Measurements from ENCODE around the gene PRKCA.
"Not testable (repeated sequence)": the region's sequence is repeated elsewhere in the genome, so short reads cannot be mapped to it uniquely, and the experiment has no call there.

The PRKCA gene

GRCh38 chr17:66351033-66351432 lies 48.6 kb downstream of the PRKCA start:
- no peaks in the 10 kb centered on the region for H3K27me3 Mint-ChIP-seq
- H3K4me3 Mint-ChIP-seq: peak overlapping the region; percentile 26
- peak overlapping the region; percentile 62 for H3K27ac Mint-ChIP-seq
- peaks cover 80% of the 10 kb centered on the region for H3K4me1 Mint-ChIP-seq
- no peaks in the 10 kb centered on the region for H3K9me3 Mint-ChIP-seq
- peaks cover 6% of the 10 kb centered on the region for H3K36me3 Mint-ChIP-seq

- peaks cover 82% of the 10 kb centered on the region for H3K4me1 Mint-ChIP-seq
- no peaks in the 10 kb centered on the region for H3K9me3 Mint-ChIP-seq
- H3K27me3 Mint-ChIP-seq: no peaks in the 10 kb centered on the region
- peaks cover 6% of the 10 kb centered on the region for H3K36me3 Mint-ChIP-seq
- peak overlapping the region; percentile 35 for H3K27ac Mint-ChIP-seq
- H3K4me3 Mint-ChIP-seq: no peak overlapping the region
Measured at GRCh38 chr17:66351701-66352100, 49.3 kb downstream of the PRKCA start.

- H3K9me3 Mint-ChIP-seq: no peaks in the 10 kb centered on the region
- H3K27ac Mint-ChIP-seq: no peak overlapping the region
- peaks cover 87% of the 10 kb centered on the region for H3K4me1 Mint-ChIP-seq
- H3K4me3 Mint-ChIP-seq: peak overlapping the region; percentile 11
- peaks cover 8% of the 10 kb centered on the region for H3K36me3 Mint-ChIP-seq
- H3K27me3 Mint-ChIP-seq: no peaks in the 10 kb centered on the region
Measured at GRCh38 chr17:66353937-66354401, 51.6 kb downstream of the PRKCA start.

- Mint-ChIP-seq H3K4me1 (peaks cover 85% of the 10 kb centered on the region), H3K27ac (peak overlapping the region; percentile 60), H3K4me3 (no peak overlapping the region), H3K36me3 (peaks cover 8% of the 10 kb centered on the region), H3K9me3 (no peaks in the 10 kb centered on the region), H3K27me3 (no peaks in the 10 kb centered on the region)
Measured at GRCh38 chr17:66354472-66354871, 52.1 kb downstream of the PRKCA start.

GRCh38 chr17:66354981-66355380 lies 52.6 kb downstream of the PRKCA start:
- H3K27ac Mint-ChIP-seq: no peak overlapping the region
- H3K27me3 Mint-ChIP-seq: no peaks in the 10 kb centered on the region
- H3K36me3 Mint-ChIP-seq: peaks cover 8% of the 10 kb centered on the region
- peaks cover 85% of the 10 kb centered on the region for H3K4me1 Mint-ChIP-seq
- no peak overlapping the region for H3K4me3 Mint-ChIP-seq
- H3K9me3 Mint-ChIP-seq: no peaks in the 10 kb centered on the region

- H3K27ac Mint-ChIP-seq: no peak overlapping the region
- H3K4me1 Mint-ChIP-seq: peaks cover 87% of the 10 kb centered on the region
- no peak overlapping the region for H3K4me3 Mint-ChIP-seq
- no peaks in the 10 kb centered on the region for H3K9me3 Mint-ChIP-seq
- no peaks in the 10 kb centered on the region for H3K27me3 Mint-ChIP-seq
- H3K36me3 Mint-ChIP-seq: peaks cover 11% of the 10 kb centered on the region
Measured at GRCh38 chr17:66355510-66355909, 53.1 kb downstream of the PRKCA start.

GRCh38 chr17:66357037-66357436 lies 54.6 kb downstream of the PRKCA start:
- H3K27me3 Mint-ChIP-seq: no peaks in the 10 kb centered on the region
- H3K36me3 Mint-ChIP-seq: peaks cover 16% of the 10 kb centered on the region
- H3K4me3 Mint-ChIP-seq: no peak overlapping the region
- no peak overlapping the region for H3K27ac Mint-ChIP-seq
- H3K4me1 Mint-ChIP-seq: peaks cover 87% of the 10 kb centered on the region
- no peaks in the 10 kb centered on the region for H3K9me3 Mint-ChIP-seq

- Mint-ChIP-seq H3K9me3 (no peaks in the 10 kb centered on the region), H3K36me3 (peaks cover 12% of the 10 kb centered on the region), H3K27me3 (no peaks in the 10 kb centered on the region), H3K4me1 (peaks cover 87% of the 10 kb centered on the region), H3K27ac (no peak overlapping the region), H3K4me3 (no peak overlapping the region)
Measured at GRCh38 chr17:66359351-66359750, 56.9 kb downstream of the PRKCA start.

GRCh38 chr17:66360961-66361565 lies 58.6 kb downstream of the PRKCA start:
- Mint-ChIP-seq H3K36me3 (peaks cover 11% of the 10 kb centered on the region), H3K4me3 (peak overlapping the region; percentile 3), H3K27ac (peak overlapping the region; percentile 66), H3K4me1 (peaks cover 92% of the 10 kb centered on the region)
- H3K27me3 Mint-ChIP-seq, H3K9me3 Mint-ChIP-seq: not testable (repeated sequence)

GRCh38 chr17:66364508-66364907 lies 62.1 kb downstream of the PRKCA start:
- Mint-ChIP-seq H3K27me3 (no peaks in the 10 kb centered on the region), H3K27ac (peak overlapping the region; percentile 83), H3K4me3 (peak overlapping the region; percentile 56), H3K9me3 (no peaks in the 10 kb centered on the region), H3K36me3 (peaks cover 10% of the 10 kb centered on the region), H3K4me1 (peaks cover 89% of the 10 kb centered on the region)

- Mint-ChIP-seq H3K27ac (peak overlapping the region; percentile 83), H3K36me3 (peaks cover 12% of the 10 kb centered on the region), H3K9me3 (no peaks in the 10 kb centered on the region), H3K4me3 (peak overlapping the region; percentile 56), H3K27me3 (no peaks in the 10 kb centered on the region), H3K4me1 (peaks cover 89% of the 10 kb centered on the region)
Measured at GRCh38 chr17:66364990-66365490, 62.6 kb downstream of the PRKCA start.

GRCh38 chr17:66365903-66366302 lies 63.5 kb downstream of the PRKCA start:
- Mint-ChIP-seq H3K36me3 (peaks cover 5% of the 10 kb centered on the region), H3K9me3 (no peaks in the 10 kb centered on the region), H3K27ac (no peak overlapping the region), H3K4me1 (peaks cover 86% of the 10 kb centered on the region), H3K4me3 (no peak overlapping the region), H3K27me3 (no peaks in the 10 kb centered on the region)

GRCh38 chr17:66367107-66367506 lies 64.7 kb downstream of the PRKCA start:
- Mint-ChIP-seq H3K36me3 (peaks cover 4% of the 10 kb centered on the region), H3K27ac (peak overlapping the region; percentile 31), H3K4me1 (peaks cover 86% of the 10 kb centered on the region), H3K9me3 (no peaks in the 10 kb centered on the region), H3K27me3 (no peaks in the 10 kb centered on the region), H3K4me3 (no peak overlapping the region)

GRCh38 chr17:66369830-66370229 lies 67.4 kb downstream of the PRKCA start:
- H3K4me1 Mint-ChIP-seq: peaks cover 88% of the 10 kb centered on the region
- peak overlapping the region; percentile 92 for H3K27ac Mint-ChIP-seq
- H3K9me3 Mint-ChIP-seq: no peaks in the 10 kb centered on the region
- H3K27me3 Mint-ChIP-seq: no peaks in the 10 kb centered on the region
- no peak overlapping the region for H3K4me3 Mint-ChIP-seq
- H3K36me3 Mint-ChIP-seq: peaks cover 6% of the 10 kb centered on the region

GRCh38 chr17:66371561-66371960 lies 69.1 kb downstream of the PRKCA start:
- H3K27me3 Mint-ChIP-seq: no peaks in the 10 kb centered on the region
- peaks cover 7% of the 10 kb centered on the region for H3K36me3 Mint-ChIP-seq
- H3K9me3 Mint-ChIP-seq: no peaks in the 10 kb centered on the region
- H3K4me3 Mint-ChIP-seq: peak overlapping the region; percentile 42
- peak overlapping the region; percentile 89 for H3K27ac Mint-ChIP-seq
- H3K4me1 Mint-ChIP-seq: peaks cover 88% of the 10 kb centered on the region

GRCh38 chr17:66372182-66372581 lies 69.8 kb downstream of the PRKCA start:
- Mint-ChIP-seq H3K27me3 (no peaks in the 10 kb centered on the region), H3K27ac (peak overlapping the region; percentile 92), H3K4me1 (peaks cover 82% of the 10 kb centered on the region), H3K4me3 (peak overlapping the region; percentile 69), H3K9me3 (no peaks in the 10 kb centered on the region), H3K36me3 (peaks cover 7% of the 10 kb centered on the region)

- H3K4me3 Mint-ChIP-seq: no peak overlapping the region
Measured at GRCh38 chr17:66373079-66373478, 70.7 kb downstream of the PRKCA start.

More at GRCh38 chr17:66373079-66373478, 70.7 kb downstream of the PRKCA start:
- Mint-ChIP-seq H3K36me3 (peaks cover 7% of the 10 kb centered on the region), H3K27ac (peak overlapping the region; percentile 60), H3K9me3 (no peaks in the 10 kb centered on the region), H3K4me1 (peaks cover 74% of the 10 kb centered on the region), H3K27me3 (no peaks in the 10 kb centered on the region)

Measured in activated naive CD4-positive, alpha-beta T cell treated with anti-CD3 and anti-CD28 coated beads, Interleukin-2, amount 50 U/mL, for 24 hours (primary cell).